NCI-H1105 (cell line): ENCODE results near the gene SFT2D1.
"Not testable (repeated sequence)": the region's sequence is repeated elsewhere in the genome, so short reads cannot be mapped to it uniquely, and the experiment has no call there.

Experiments used
- DNase-seq: peaks from one replicate; lab custom pipeline; 2025; lab: John Stamatoyannopoulos, UW

The SFT2D1 gene

DNA sequence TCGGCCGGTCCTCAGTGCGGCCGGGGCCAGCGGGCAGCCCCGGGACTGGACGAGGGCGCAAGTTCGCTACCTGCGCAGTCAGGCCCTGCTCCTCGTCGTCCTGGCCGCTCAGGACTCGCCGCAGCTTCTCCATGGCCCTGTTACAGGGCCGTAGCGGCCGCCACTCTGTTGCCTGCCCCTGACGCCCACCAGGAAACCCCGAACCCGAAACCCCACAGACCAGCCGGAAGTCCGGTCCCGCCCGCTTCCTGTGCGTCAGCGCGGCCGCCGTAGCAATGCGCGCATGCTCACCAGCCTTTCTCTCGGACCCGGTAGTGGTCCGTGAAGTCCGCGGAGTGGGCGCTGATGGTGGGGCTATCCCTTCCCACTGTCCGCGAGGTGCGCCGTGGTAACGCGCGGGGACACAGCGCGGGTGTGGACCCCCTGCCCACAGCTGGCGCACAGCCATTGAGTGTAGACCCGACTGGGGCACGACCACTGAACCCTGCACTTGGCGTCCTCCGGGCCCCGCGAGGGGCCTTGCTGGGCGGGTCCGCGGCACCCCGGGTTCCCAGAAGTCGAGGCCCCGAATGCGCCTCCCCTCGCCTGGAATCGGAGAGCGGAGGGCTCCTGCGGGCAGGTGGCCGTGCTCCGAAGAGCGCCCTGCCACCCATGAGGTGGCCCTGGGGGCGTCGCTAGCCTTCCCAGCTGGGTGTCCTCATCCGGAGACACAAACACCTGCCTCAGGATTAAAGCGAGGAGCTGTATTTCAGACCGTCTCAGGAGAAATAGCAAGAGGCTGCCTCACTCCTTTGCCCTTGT is at the start of gene SFT2D1:
SFT2D1 (minus strand) TSS at position 197 of the 801 bp plus-strand sequence; CDS start at position 133, 64 bp downstream.
- DNase-seq: peak; percentile 88

DNA sequence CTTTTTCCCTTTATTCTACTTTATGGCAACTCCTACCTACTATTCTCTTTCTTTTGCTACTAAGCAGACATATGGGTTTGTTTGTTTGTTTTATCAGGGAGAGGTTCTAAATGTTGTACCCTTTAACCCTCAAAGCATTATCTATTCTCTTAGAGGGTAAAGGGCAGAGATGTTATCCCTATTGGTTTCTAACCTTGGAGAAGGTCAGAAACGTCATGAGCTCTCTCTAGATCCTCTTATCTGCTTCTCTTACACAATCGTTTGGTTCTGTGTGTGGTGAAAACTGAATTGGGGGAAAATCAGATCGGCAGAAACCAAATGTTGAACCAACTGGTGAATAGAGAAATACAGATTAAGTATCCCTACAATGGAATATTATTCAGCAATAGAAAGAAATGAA is 46.8 kb upstream of the SFT2D1 start:
- DNase-seq: no peak

DNA sequence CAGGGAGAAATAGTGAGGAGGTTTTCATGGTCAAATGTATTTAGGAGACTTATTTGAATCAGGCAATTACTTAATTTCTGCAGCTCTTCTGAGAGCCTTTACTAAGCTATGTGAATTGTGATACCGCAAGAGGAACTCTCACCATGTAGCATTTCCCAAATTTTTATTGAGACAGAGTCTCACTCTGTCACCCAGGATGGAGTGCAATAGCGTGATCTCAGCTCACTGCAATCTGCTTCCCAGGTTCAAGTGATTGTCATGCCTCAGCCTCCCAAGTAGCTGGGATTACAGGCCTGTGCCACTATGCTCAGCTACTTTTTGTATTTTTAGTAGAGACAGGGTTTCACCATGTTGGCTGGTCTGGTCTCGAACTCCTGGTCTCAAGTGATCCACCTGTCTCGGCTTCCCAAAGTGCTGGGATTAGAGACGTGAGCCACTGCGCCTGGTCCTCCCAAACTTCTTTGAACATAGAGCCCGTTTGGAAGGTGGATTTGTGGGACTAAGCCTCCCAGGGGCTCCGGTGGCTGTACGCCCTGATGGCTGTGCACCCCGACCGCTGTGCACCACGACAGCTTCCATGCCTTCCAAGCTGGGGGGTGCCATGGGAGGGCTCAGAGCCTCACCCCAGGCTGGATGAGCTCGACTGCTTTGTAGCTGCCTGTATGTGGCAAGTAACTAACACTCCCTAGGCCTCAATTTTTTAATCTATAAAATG is 46.1 kb upstream of the SFT2D1 start:
- DNase-seq: no peak

DNA sequence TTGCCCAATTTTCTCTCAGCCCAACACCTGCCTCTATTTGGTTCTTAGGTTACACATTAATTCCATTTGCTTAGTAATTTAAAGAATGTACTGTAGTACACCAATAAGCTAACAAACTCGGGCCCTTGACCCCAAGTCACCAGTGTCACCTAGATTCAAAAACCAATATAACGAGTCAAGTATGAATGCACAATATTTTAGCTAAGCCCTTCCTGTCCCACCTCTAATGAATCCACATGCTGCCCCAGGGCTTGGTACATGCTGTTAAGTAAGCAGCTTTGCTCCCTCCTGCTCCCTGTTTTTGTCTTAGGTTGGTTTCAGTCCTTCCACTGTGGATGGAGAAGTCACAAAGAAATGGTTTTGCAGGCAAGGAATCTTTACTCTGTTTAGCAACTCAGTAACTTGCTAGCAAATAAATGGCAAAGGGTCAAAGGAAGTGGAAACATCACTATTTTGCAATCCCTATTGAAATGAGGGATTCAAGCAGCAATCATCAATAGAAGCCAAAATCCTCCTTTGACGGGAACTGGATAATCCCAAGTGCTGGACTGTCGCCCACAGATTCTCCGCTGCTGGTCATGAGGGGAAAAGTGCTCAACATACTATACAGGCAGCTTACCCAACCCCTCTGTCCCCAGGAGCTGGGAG is 45.4 kb upstream of the SFT2D1 start:
- no peak for DNase-seq

DNA sequence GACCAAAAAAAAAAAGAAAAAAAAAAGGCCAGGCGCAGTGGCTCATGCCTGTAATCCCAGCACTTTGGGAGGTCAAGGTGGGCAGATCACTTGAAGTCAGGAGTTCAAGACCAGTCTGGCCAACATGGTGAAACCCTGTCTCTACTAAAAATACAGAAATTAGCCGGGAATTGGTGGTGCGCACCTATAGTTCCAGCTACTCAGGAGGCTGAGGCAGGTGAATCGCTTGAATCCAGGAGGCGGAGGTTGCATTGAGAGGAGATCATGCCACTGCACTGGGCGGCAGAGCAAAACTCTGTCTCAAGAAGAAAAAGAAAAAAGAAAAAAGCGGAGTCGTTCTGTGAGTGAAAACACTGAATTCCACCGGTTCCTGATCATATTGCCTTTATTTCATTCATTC is 44.8 kb upstream of the SFT2D1 start:
- DNase-seq: not testable (repeated sequence)

DNA sequence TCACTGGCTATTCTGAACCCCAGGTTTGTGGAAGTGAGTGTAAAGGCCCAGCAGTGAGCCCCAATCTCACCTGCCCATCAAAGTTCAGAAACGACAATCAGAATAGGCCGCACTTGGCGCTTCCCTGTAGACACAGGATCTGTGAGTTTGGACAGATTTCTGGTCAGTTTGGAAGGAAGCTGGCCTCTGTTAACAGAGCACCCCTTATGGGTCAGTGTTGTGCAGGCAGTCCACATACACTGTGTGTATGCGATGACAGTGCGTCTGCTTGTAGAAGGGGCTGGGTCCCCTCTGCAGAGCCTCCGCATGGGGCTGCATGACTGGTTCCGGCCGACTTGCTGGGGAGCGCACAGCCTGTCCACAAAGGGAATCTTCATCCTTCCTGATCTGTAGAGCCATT is 43.8 kb upstream of the SFT2D1 start:
- DNase-seq: no peak

DNA sequence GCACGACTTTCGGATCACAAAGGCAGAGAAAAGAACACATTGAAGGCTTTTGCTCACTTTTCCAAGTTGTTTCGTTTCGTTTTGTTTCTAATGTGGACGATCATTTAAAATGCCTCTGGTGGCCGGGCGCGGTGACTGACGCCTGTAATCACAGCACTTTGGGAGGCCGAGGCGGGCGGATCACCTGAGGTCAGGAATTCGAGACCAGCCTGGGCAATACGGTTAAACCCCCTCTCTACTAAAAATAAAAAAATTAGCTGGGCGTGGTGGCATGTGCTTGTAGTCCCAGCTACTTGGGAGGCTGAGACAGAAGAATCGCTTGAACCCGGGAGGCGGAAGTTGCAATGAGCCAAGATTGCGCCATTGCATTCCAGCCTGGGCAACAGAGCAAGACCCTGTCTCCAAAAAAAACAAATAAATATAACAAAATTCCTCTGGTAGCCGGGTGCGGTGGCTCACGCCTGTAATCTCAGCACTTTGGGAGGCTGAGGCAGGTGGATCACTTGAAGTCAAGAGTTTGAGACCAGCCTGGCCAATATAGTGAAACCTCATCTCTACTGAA is 41.5 kb upstream of the SFT2D1 start:
- DNase-seq: not testable (repeated sequence)

DNA sequence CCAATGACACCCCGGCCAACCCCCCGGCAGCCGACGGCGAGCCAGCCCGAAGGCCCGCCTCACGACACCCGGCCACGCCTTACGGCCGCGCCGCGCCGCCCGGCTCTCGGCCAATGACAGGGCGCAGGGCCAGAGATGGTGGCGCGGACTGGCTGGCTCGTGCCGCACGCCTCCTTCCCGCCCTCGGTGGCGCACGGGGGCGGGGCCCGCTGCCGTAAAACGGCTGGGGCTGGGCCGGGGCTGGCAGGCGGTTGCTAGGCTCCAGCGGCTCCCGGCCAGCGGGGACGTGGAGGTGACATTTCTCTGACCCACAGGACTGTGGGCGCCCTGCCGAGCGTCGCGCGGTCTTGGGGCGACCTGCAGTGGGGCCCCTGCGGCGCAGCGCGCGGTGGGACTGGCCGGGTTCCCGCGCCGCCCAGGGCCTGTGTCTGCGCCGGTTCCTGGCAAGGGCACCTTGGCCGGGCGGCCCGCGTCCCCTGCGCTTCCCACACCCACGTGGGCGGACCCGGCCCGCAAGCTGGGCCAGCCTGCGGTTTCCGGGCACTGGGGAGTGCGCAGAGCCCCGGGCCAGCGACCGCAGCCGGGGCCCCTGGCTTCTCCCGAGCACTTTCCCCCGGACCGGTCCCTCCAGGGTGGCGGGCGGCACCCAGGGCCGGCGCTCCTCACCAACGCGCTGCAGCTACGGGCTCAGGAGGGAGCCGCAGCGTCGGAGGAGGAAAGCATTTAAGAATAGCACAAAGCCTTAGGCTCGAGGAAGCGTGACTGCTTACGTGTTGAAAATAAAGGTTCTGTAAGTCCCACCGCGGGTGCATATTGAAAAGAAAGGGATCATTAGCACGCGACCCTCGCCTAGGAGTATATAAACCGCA is 40.8 kb upstream of the SFT2D1 start, which contains the start of gene MPC1:
MPC1 (minus strand) TSS at position 8 of the 869 bp plus-strand sequence. CDS start 64 bp downstream, outside the sequence.
- DNase-seq: peak; percentile 99

DNA sequence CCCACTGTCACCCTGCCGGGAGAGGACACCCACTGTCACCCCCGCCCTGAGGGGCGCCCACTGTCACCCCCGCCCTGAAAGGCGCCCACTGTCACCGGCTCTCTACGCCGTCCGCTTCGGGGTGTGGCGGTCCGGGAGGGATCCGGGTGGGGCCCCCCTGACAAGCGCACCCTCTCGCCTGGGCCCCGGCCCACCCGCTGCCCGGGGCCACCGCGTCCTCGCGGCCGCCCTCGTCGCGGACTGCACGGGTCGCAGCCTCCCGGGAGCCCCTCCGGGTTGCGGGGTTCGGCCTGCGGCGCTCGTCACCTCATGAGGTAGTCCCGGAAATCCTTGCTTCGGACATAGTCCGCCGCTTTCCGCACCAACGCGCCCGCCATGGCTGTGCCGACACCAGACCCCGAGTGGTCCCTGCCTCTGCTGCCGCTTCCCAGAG is 40.2 kb upstream of the SFT2D1 start:
- no peak for DNase-seq

DNA sequence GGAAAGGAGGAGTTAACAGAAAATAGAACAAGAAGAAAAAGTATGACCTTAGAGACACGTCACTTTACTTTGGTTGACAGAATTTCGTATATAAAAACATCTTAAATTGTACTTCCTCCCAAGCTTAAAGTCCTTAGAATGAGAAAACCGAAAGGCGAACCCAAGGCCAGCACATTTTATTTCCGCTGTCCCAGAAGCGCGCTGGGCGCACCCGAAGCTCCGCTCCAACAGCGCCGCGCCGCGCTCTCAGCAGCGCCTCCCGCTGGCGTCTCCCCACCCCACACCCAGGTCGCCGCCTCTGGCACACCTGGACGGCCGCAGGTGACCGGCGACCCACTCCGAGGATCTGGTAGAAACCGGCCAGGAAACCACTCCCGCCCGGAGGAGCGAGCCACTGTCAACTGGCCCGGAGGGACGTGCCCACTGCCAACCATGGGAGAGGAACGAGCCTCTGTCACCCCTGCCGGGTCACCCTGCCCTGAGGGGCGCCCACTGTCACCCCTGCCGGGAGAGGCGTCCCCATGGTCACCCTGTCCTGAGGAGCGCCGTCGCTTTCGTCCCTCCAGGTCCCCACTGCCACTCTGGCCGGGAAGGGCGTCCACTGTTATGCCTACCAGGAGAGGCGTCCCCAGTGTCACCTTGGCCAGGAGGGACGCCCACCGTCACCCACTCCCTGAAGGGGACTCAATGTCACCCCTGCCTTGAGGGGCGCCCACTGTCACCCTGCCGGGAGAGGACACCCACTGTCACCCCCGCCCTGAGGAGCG is 39.6 kb upstream of the SFT2D1 start:
- DNase-seq: peak; percentile 85

DNA sequence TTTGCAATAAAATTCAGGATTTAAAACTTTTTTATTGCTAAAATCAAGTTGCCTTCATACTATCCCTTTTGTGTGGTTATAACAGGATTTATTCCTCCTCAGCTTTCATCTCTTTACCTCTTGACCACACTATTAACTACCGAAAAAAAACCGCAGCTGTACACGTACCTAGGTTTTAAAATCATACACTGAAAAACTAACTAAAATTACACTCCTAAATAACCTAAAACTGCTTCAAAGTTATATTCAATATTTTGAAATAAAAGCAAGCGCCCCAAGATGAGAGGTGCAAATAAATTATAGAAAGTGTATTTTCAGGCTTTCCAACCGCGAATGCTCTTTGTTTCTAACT is 39.0 kb upstream of the SFT2D1 start:
- no peak for DNase-seq

DNA sequence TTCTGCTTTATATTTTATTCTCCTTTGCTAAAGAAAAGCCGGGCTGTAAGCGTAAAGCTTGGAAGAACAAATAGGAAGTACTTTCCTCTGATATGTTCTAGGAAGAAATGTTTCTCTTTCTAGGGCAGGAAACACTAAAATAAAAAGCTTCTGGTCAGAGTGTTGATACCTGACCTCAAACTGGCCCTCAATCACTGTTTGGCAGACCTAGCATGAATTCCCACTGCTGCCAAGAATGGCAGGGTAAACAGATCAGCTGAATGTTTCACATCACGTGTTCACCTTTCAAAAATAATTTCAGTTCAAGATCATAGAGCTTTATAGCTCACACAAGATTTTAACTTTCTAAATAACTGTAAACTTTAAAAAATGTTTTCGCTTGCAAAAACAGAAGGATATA is 37.5 kb upstream of the SFT2D1 start:
- DNase-seq: no peak

DNA sequence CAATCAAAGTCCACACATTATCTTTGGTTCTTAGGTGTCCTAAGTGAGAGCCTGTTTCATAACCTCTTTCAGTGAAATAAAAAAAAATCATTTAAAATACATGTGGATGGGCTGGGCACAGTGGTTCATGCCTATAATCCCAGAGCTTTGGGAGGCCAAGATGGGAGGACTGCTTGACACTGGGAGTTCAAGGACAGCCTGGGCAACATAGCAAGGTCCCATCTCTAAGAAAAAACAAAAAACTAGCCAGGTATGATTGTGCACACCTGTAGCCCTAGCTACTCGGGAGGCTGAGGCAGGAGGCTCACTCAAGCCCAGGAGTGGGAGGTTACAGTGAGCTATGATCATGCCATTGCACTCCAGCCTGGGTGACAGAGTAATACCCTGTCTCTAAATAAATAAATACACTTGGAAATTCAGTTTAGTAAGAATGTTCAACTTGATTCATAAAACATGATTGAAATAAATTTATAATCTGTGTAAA is 36.8 kb upstream of the SFT2D1 start:
- DNase-seq: no peak

DNA sequence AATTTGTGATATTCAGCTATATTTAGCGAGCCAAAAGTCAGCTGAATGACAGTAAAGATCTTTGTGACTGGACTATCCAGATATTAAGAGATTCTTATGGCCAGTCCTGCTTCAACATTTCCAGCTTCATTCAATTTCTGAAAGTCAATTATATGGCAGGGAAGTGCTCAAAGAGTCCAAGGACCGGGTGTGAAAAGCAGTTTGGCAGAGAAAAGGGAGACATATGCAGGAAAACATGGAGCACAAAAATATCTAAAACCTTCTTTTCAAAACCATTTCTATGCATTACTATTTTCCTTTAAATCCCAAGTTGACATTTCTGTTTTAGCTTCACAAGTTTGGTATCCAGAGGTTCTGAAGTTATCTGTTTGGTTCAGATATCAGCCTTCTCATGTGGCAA is 35.4 kb upstream of the SFT2D1 start:
- DNase-seq: no peak

DNA sequence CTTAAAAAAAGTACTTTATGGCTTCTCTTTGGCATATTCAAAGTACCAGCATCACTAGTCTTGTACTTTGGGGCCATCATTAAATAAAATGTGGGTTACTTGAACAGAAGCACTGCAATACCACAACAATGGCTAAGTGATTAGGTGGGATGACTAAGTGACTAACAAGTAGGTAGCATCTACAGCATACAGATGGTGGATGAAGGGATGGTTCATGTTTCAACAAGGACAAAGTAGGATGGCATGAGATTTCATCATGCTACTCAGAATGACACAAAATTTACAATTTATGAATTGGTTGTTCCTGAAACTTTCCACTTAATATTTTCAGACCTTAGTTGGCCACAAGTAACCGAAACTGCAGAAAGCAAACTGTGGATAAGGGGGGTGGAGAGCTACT is 32.7 kb upstream of the SFT2D1 start:
- no peak for DNase-seq

DNA sequence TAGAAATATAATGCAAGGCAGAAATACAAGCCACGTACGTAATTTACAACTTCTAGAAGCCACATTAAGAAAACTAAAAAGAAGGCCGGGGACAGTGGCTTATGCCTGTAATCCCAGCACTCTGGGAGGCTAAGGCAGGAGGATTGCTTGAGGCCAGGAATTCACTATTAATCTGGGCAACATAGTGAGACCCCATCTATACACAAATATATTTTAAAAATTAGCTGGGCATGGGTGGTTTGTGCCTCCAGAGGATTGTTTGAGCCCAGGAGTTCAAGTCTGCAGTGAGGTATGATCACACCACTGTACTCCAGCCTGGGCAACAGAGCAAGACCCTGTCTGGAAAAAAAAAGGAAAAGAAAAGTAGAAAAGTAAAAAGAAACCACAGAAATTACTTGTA is 28.1 kb upstream of the SFT2D1 start:
- DNase-seq: no peak

DNA sequence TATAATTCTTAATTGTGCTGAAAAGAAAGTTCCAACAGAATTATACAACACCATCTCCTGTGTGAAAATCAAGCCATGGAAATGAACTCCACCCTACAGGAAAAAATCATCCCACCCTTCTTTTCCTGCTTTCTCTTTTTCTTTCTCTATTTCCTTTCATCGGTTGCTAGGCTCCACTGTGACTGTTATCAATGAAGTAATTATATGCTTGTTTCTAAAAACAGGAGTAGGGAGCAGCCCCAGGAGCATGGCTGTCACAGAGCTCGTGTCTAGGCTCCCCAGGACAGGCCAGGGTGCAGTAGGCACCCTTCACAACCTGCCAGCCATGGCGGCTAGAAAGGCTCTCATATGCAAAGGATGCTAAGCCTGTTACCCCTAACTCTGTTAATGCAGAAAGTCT is 27.4 kb upstream of the SFT2D1 start:
- no peak for DNase-seq

DNA sequence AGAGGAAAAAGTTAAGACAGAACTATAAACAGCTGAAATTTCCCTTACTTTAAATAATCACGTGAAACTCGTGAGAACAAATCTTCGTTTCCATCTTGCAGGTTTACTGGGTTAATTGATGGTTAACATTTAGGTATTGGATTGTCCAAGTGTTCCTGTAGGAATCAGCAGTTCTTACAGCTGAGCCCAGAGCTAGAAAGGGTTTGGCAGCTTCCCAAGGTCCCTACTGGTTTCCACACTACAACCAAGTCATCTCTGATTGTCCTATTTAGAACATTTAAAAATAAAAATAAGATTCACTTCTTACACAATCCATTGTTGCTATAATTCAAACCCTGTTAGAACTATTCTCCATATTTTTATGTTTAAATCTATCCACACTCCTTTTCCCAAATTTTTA is 24.6 kb upstream of the SFT2D1 start:
- DNase-seq: no peak

DNA sequence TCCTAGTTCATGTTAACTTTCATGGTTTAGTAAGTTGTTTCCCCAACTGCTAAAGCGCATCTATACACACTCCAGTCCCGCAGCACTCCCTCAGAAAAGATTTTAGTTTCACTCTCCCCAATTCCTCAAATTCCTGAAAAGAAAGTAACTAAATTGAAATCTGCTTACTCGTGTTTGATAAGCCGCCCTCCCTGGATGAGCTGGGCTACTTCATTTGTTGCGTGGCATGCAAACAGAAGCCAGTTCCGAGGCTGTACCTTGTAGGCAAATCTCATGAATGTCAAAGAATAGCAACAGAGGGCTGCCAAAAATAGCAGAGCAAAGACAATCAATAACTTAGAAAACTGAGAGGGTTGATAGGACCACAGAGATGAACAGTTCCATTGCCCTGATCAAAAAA is 23.5 kb upstream of the SFT2D1 start:
- no peak for DNase-seq

DNA sequence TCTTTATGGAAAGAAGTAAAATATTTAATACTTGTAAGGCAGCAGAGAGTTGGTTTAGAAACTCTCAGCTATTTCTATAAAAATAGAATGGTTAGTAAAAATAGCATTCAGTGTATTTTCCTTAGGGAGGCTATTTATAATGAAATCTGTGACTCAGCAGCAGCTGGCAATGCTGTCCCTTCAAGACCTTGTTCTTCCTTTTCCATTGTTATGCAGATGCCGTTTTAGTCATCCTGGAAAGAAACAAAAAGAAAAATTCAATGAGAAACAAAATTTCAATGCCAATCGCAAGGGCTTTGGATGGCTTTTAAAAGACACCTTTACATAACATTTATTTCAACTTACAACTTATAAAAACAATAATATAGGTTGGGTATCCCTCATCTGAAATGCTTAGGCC is 22.9 kb upstream of the SFT2D1 start:
- DNase-seq: no peak

DNA sequence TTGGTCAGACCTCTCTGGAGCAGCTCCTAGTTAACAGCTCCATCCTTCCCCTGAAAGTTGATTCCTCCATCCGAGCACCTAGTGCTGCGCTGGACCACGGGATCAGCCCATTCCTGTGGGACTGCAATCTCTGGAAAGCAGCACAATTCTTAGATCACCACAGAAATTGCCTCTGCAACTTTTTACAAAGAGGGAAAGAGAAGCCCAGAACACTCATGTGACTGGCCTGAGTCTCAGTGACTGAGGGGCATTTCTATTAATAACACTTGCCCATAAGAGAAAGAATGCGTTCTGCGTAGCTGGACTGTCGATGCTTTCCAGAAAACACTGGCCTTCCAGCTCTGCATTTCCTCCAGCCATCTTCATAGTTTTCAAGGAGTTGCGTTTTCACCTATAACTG is 22.1 kb upstream of the SFT2D1 start:
- DNase-seq: no peak
